ENCODE measurements around the gene LMAN2L. TPM values are rescaled to one million over a fixed set of nuclear protein-coding genes. Genes with fewer than 3 reads are reported as not detected.

LMAN2L gene
- polyA plus RNA-seq, 1 experiment, result 29.6 TPM

DNA sequence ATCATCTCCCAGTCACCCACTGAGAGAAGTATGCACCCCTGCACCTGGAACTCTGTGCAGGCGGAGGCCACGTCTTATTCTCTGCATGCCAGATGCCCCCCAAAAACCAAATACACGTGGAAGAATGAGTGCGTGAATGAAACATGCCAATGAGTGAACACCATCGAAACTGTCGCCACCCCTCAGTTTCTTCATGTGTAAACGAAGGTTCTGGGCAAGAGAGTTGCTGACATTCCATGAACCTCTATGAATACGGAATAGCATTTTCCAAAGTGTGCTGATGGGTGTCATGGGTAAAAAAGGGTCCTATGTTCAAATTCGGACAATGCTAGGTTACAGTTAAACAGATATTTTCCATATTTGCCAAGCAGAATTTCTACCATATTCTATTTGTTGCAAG is 77.5 kb downstream of the LMAN2L start:
- Histone ChIP-seq H3K36me3 (ENCODE audit: control insufficient read depth, insufficient read depth, low read length) (no peaks in the 10 kb centered on the region), H3K27me3 (ENCODE audit: control insufficient read depth, insufficient read depth, low read length) (no peaks in the 10 kb centered on the region), H3K4me3 (ENCODE audit: low read depth, low read length) (no peak overlapping the region)
- TF ChIP-seq, protein P1, sequence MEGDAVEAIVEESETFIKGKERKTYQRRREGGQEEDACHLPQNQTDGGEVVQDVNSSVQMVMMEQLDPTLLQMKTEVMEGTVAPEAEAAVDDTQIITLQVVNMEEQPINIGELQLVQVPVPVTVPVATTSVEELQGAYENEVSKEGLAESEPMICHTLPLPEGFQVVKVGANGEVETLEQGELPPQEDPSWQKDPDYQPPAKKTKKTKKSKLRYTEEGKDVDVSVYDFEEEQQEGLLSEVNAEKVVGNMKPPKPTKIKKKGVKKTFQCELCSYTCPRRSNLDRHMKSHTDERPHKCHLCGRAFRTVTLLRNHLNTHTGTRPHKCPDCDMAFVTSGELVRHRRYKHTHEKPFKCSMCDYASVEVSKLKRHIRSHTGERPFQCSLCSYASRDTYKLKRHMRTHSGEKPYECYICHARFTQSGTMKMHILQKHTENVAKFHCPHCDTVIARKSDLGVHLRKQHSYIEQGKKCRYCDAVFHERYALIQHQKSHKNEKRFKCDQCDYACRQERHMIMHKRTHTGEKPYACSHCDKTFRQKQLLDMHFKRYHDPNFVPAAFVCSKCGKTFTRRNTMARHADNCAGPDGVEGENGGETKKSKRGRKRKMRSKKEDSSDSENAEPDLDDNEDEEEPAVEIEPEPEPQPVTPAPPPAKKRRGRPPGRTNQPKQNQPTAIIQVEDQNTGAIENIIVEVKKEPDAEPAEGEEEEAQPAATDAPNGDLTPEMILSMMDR (IDR thresholded peaks at IDR 0.05; ENCODE audit: insufficient read depth, low read depth, low read length), result no peak
- ChIA-PET POLR2A (no interaction called here), CTCF (no interaction called here)
- no peak for DNase-seq (ENCODE audit: low read depth)

DNA sequence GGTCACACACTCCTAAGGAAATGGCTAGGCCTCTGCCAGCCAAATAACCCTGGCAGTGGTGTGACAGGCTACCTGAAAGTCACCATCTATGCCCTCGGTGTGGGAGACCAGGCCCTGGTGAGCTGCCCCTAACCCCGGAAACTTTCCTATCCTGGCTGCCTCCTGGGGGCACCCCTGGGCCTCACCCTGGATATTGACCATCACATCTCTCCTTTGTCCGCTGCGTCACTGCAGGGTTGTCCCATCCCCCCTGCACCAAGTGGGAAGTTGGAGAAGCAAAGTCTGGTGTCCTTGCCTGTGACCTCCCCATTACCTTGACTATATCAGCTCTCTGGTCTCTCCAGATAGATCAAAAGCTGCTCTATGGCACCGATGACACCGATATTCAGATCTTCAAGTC is 78.5 kb downstream of the LMAN2L start:
- ChIA-PET POLR2A (no interaction called here), CTCF (no interaction called here)
- TF ChIP-seq, protein P1 (IDR thresholded peaks at IDR 0.05; ENCODE audit: insufficient read depth, low read depth, low read length), result no peak
- no peak for DNase-seq (ENCODE audit: low read depth)
- Histone ChIP-seq H3K36me3 (ENCODE audit: control insufficient read depth, insufficient read depth, low read length) (no peaks in the 10 kb centered on the region), H3K4me3 (ENCODE audit: low read depth, low read length) (no peak overlapping the region), H3K27me3 (ENCODE audit: control insufficient read depth, insufficient read depth, low read length) (no peaks in the 10 kb centered on the region)

DNA sequence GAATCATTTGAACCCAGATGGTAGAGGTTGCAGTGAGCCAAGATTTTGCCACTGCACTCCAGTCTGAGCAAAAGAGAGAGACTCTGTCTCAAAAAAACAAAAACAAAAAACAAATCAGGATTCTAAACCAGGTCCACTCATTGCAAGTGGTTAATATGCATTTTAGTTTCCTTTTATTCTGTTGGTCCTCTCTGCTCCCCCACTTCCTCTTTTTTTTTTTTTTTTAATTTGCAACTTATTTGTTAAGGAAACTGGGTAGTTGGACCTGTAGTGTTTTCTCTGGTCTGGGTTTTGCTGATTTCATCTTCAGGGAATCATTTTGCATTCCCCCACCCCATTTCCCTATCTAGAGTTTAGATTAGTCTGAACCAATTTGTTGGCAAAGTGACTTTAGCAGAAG is 83.3 kb downstream of the LMAN2L start:
- ChIA-PET POLR2A (no interaction called here), CTCF (no interaction called here)
- TF ChIP-seq, protein P1 (IDR thresholded peaks at IDR 0.05; ENCODE audit: insufficient read depth, low read depth, low read length), result no peak
- Histone ChIP-seq H3K36me3 (ENCODE audit: control insufficient read depth, insufficient read depth, low read length) (no peaks in the 10 kb centered on the region), H3K27me3 (ENCODE audit: control insufficient read depth, insufficient read depth, low read length) (no peaks in the 10 kb centered on the region), H3K4me3 (ENCODE audit: low read depth, low read length) (no peak overlapping the region)
- DNase-seq (ENCODE audit: low read depth), result no peak

Other genes starting within 250 kb of the LMAN2L start
- not detected in 2 replicates for gene NEURL3, start 234.7 kb downstream of the LMAN2L start, polyA plus RNA-seq (2011; rRNA removed)
- 10.4 and 19.1 TPM in 2 replicates for gene ARID5A, start 203.3 kb downstream of the LMAN2L start, polyA plus RNA-seq (2011; rRNA removed)
- gene KANSL3, start 101.8 kb downstream of the LMAN2L start, polyA plus RNA-seq (2011; rRNA removed), result 15.2 and 28.3 TPM in 2 replicates
- gene FER1L5, start 97.3 kb downstream of the LMAN2L start, polyA plus RNA-seq (2011; rRNA removed), result 0.07 and 0.09 TPM in 2 replicates
- 4.4 and 7.2 TPM in 2 replicates for gene CNNM4, start 20.8 kb upstream of the LMAN2L start, polyA plus RNA-seq (2011; rRNA removed)
- gene CNNM3, start 76.2 kb upstream of the LMAN2L start, polyA plus RNA-seq (2011; rRNA removed), result 7.6 and 9.8 TPM in 2 replicates
- 0.85 and 1.4 TPM in 2 replicates for gene ANKRD23, start 104.0 kb upstream of the LMAN2L start, polyA plus RNA-seq (2011; rRNA removed)
- 6.8 and 8.1 TPM in 2 replicates for gene ANKRD39, start 118.0 kb upstream of the LMAN2L start, polyA plus RNA-seq (2011; rRNA removed)
- gene SEMA4C, start 130.0 kb upstream of the LMAN2L start, polyA plus RNA-seq (2011; rRNA removed), result 16.4 and 29.7 TPM in 2 replicates
- gene FAM178B, start 246.5 kb upstream of the LMAN2L start, polyA plus RNA-seq (2011; rRNA removed), result not detected in 2 replicates

Measured in BJ (cell line).